ENCODE results near the gene TM9SF2.

TM9SF2 gene

DNA sequence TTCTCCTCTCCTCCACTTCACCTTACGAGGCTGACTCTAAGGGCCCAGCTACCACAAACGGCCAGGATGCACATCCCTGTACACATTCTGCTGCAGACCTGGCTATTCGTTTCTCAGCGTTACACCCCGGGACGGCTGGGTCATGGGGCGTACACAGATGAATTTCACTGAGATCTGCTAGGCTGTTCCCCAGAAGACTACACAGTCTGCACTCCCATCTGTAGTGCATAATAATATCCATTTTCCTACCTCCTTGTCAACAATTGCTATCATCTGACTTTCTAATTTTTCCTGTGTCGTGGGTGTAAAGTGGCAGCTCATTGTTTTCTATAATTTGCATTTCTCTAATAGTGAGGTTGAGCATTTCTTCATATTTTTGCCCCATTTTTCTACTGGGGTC, 85.7 kb downstream of the TM9SF2 start:
- TF ChIP-seq, protein P1, sequence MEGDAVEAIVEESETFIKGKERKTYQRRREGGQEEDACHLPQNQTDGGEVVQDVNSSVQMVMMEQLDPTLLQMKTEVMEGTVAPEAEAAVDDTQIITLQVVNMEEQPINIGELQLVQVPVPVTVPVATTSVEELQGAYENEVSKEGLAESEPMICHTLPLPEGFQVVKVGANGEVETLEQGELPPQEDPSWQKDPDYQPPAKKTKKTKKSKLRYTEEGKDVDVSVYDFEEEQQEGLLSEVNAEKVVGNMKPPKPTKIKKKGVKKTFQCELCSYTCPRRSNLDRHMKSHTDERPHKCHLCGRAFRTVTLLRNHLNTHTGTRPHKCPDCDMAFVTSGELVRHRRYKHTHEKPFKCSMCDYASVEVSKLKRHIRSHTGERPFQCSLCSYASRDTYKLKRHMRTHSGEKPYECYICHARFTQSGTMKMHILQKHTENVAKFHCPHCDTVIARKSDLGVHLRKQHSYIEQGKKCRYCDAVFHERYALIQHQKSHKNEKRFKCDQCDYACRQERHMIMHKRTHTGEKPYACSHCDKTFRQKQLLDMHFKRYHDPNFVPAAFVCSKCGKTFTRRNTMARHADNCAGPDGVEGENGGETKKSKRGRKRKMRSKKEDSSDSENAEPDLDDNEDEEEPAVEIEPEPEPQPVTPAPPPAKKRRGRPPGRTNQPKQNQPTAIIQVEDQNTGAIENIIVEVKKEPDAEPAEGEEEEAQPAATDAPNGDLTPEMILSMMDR (IDR thresholded peaks at IDR 0.05; ENCODE audit: low read depth, low read length), result no peak
- H3K4me3 ChIP-seq (replicated peaks in 1 of 2; ENCODE audit: low read depth in 2 of 2, low read length in 2 of 2), result no peak overlapping the region
- no peak for DNase-seq (ENCODE audit: low read depth in 2 of 2)

DNA sequence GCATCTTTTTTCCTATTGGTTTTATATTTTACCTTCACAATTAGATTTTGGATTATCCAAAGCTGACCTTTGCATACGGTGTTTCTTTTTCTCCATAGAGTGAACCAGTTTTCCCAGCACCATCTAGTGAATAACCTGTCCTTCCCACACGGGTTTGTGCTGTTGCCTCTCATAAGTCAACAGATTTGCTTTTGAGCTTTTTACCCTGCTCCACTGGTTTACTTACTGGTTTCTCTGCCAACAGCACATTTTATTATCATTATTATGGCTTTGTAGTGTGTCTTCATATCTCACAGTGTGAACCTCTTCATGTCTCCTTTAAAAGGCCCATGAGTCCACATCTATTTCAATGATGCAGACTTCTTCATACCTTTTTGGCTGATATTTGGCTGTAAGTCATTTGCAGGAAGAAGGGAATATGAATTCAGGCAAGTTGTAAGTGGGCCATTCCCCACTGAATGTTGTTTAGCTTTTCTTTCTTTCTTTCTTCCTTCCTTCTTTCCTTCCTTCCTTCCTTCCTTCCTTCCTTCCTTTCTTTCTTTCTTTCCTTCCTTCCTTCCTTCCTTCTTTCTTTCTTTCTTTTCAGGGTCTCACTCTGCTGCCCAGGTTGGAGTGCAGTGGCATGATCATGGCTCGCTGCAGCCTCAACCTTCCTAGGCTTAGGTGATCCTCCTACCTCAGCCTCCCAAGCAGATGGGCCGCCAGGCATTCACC, 86.8 kb downstream of the TM9SF2 start:
- no peak for DNase-seq (ENCODE audit: low read depth in 2 of 2)
- H3K4me3 ChIP-seq (replicated peaks in 1 of 2; ENCODE audit: low read depth in 2 of 2, low read length in 2 of 2), result no peak overlapping the region
- TF ChIP-seq, protein P1 (IDR thresholded peaks at IDR 0.05; ENCODE audit: low read depth, low read length), result no peak

DNA sequence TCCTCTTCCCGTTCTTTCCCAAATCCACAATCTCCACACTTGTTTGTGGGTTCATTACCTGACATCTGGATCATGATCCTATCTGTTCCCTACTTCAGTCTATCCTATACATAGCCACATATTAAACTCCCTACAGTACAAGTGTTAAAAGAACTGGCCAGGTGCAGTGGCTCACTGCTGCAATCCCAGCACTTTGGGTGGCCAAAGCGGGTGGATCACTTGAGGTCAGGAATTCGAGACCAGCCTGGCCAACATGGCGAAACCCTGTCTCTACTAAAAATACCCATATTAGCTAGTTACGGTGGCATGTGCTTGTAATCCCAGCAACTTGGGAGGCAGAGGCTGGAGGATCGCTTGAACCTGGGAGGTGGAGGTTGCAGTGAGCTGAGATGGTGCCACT, 88.3 kb downstream of the TM9SF2 start:
- no peak overlapping the region for H3K4me3 ChIP-seq (replicated peaks in 1 of 2; ENCODE audit: low read depth in 2 of 2, low read length in 2 of 2)
- TF ChIP-seq, protein P1 (IDR thresholded peaks at IDR 0.05; ENCODE audit: low read depth, low read length), result no peak
- no peak for DNase-seq (ENCODE audit: low read depth in 2 of 2)

GRCh38 chr13:99590519-99591011, 89.3 kb downstream of the TM9SF2 start:
- TF ChIP-seq, protein P1 (IDR thresholded peaks at IDR 0.05; ENCODE audit: low read depth, low read length), result no peak
- peak; percentile 50 to 57 for DNase-seq (ENCODE audit: low read depth in 2 of 2)
- no peak overlapping the region for H3K4me3 ChIP-seq (replicated peaks in 1 of 2; ENCODE audit: low read depth in 2 of 2, low read length in 2 of 2)

DNA sequence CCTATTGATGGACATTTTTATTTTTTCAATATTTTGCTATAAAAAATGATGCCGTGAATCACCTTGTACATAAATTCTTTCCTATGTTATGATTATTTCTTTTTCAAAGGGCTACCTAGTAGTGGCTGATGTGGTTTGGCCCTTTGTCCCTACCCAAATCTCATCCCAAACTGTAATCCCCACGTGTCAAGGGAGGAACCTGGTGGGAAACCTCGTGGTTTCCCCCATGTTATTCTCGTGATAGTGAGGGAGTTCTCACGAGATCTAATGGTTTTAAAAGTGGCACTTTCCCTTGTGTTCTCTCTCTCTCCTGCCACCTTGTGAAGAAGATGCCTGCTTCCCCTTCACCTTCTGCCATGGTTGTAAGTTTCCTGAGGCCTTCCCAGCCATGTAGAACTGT, 94.9 kb downstream of the TM9SF2 start:
- TF ChIP-seq, protein P1 (IDR thresholded peaks at IDR 0.05; ENCODE audit: low read depth, low read length), result no peak
- no peak overlapping the region for H3K4me3 ChIP-seq (replicated peaks in 1 of 2; ENCODE audit: low read depth in 2 of 2, low read length in 2 of 2)
- DNase-seq (ENCODE audit: low read depth in 2 of 2), result no peak

DNA sequence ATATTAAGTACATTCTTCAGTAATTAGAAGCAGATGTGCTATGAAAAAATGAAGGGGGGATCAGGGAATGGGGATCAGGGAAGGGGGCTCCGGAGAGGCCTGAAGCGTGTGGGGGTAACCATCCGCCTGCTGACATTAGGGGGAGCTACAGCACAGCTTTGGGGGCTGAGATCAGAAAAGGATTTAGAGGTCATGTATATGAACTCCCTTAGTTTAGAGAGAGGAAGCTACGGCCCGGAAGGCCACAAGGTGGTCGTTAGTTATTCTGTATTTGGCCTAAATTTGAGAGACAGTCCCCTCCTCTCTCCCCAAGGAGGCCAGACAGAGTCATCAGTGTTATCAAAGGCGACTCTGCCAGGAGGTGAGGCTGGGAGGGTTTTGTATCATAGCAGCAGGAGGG, 99.0 kb downstream of the TM9SF2 start:
- TF ChIP-seq, protein P1 (IDR thresholded peaks at IDR 0.05; ENCODE audit: low read depth, low read length), result no peak

DNA sequence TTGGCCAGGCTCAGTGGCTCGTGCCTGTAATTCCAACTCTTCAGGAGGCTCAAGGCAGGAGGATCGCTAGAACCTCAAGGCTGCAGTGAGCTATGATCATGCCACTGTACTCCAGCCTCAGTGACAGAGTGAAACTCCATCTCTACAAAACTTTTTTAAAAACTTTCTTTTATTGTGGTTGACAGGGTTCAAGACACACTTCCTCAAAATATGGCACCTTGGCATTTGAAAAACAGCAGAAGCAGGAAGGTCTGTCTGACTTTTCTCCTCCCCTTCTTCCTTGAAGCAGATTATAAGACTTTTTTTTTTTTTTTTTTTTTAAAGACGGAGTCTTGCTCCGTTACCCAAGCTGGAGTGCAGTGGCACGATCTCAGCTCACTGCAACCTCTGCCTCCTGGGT, 100.3 kb downstream of the TM9SF2 start:
- no peak for DNase-seq (ENCODE audit: low read depth in 2 of 2)
- TF ChIP-seq, protein P1 (IDR thresholded peaks at IDR 0.05; ENCODE audit: low read depth, low read length), result no peak
- H3K4me3 ChIP-seq (replicated peaks in 1 of 2; ENCODE audit: low read depth in 2 of 2, low read length in 2 of 2), result no peak overlapping the region

More for the DNA sequence above, 99.0 kb downstream of the TM9SF2 start:
- DNase-seq (ENCODE audit: low read depth in 2 of 2), result no peak
- no peak overlapping the region for H3K4me3 ChIP-seq (replicated peaks in 1 of 2; ENCODE audit: low read depth in 2 of 2, low read length in 2 of 2)

Data from cardiac fibroblast (primary cell).